HG02884 (cell line): ENCODE results near the gene NBR1.
"Not testable (repeated sequence)": the region's sequence is repeated elsewhere in the genome, so short reads cannot be mapped to it uniquely, and the experiment has no call there.

Experiments used
- ATAC-seq: cut with Tn5 transposase; IDR thresholded peaks from one replicate; pipeline ENCODE4 v1.9.1; 2021; ENCODE audit warnings: mild to moderate bottlenecking, moderate library complexity; ENCODE audit not compliant: unreplicated experiment

NBR1 gene, protein sequence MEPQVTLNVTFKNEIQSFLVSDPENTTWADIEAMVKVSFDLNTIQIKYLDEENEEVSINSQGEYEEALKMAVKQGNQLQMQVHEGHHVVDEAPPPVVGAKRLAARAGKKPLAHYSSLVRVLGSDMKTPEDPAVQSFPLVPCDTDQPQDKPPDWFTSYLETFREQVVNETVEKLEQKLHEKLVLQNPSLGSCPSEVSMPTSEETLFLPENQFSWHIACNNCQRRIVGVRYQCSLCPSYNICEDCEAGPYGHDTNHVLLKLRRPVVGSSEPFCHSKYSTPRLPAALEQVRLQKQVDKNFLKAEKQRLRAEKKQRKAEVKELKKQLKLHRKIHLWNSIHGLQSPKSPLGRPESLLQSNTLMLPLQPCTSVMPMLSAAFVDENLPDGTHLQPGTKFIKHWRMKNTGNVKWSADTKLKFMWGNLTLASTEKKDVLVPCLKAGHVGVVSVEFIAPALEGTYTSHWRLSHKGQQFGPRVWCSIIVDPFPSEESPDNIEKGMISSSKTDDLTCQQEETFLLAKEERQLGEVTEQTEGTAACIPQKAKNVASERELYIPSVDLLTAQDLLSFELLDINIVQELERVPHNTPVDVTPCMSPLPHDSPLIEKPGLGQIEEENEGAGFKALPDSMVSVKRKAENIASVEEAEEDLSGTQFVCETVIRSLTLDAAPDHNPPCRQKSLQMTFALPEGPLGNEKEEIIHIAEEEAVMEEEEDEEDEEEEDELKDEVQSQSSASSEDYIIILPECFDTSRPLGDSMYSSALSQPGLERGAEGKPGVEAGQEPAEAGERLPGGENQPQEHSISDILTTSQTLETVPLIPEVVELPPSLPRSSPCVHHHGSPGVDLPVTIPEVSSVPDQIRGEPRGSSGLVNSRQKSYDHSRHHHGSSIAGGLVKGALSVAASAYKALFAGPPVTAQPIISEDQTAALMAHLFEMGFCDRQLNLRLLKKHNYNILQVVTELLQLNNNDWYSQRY

DNA sequence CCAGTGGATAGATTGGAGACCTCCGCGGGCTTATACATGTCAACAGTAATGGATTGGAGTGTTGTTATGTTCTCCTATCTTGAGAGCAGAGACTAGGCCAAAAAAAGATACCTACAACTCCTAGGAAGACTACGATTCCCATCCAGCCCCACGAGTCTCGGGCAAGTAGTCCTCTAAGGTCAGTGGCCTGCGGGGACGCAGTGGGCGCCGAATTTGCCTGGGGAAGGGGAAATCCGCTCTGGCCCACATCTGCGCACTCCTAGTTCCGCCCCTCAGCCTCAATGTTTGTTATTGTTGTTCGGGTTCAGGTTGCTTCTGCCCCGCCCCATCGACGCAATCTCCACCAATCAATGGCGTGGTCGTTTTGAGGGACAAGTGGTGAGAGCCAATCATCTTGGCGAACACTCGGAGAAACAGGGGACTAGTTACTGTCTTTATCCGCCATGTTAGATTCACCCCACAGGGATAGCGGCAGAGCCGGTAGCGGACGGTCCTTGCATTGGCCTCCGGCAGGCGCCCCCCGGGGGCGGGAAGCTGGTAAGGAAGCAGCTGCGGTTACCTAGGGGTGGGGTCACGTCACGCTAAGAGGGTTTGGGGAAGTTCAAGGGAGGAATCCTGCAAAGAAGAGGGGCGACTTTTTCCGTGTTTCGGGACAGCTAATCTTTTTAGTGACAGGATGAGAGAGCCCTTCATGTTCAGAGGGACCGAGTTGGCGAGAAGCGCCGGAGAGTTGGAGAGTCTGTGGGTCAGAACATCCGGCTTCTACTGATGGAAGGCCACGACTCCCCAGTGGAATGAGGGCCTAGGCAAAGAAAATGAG lies at the start of gene NBR1:
Gene NBR1 (plus strand): TSS at position 449 of the 820 bp plus-strand sequence. CDS start 4,586 bp downstream, outside the sequence.
- ATAC-seq = peak; percentile 75

DNA sequence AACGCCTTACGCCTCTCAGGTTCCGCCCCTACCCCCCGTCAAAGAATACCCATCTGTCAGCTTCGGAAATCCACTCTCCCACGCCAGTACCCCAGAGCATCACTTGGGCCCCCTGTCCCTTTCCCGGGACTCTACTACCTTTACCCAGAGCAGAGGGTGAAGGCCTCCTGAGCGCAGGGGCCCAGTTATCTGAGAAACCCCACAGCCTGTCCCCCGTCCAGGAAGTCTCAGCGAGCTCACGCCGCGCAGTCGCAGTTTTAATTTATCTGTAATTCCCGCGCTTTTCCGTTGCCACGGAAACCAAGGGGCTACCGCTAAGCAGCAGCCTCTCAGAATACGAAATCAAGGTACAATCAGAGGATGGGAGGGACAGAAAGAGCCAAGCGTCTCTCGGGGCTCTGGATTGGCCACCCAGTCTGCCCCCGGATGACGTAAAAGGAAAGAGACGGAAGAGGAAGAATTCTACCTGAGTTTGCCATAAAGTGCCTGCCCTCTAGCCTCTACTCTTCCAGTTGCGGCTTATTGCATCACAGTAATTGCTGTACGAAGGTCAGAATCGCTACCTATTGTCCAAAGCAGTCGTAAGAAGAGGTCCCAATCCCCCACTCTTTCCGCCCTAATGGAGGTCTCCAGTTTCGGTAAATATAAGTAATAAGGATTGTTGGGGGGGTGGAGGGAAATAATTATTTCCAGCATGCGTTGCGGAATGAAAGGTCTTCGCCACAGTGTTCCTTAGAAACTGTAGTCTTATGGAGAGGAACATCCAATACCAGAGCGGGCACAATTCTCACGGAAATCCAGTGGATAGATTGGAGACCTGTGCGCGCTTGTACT lies 45.7 kb upstream of the NBR1 start, which contains the start of gene BRCA1:
Gene BRCA1 (minus strand): TSS at position 232 of the 834 bp plus-strand sequence. CDS start 1,268 bp downstream, outside the sequence.
- peak; percentile 90 for ATAC-seq

DNA sequence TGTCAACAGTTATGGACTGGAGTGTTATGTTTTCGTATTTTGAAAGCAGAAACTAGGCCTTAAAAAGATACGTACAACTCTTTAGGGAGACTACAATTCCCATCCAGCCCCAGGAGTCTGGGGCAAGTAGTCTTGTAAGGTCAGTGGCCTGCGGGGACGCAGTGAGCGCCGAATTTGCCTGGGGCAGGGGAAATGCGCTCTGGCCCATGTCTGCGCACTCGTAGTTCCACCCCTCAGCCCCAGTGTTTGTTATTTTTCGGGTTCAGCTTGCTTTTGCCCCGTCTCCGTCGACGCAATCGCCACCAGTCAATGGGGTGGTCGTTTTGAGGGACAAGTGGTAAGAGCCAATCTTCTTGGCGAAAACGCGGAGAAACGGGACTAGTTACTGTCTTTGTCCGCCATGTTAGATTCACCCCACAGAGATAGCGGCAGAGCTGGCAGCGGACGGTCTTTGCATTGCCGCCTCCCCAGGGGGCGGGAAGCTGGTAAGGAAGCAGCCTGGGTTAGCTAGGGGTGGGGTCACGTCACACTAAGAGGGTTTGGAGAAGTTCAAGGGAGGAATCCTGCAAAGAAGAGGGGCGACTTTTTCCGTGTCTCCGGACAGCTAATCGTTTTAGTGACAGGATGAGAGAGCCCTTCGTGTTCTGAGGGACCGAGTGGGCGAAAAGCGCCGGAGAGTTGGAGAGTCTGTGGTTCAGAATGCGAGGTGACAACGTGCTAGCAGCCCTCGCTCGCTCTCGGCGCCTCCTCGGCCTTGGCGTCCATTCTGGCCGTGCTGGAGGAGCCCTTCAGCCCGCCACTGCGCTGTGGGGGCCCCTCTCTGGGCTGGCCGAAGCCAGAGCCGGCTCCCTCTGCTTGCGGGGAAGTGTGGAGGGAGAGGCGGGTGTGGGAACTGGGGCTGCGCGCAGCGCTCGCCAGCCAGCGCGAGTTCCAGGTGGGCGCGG lies 44.8 kb upstream of the NBR1 start:
- no peak for ATAC-seq

DNA sequence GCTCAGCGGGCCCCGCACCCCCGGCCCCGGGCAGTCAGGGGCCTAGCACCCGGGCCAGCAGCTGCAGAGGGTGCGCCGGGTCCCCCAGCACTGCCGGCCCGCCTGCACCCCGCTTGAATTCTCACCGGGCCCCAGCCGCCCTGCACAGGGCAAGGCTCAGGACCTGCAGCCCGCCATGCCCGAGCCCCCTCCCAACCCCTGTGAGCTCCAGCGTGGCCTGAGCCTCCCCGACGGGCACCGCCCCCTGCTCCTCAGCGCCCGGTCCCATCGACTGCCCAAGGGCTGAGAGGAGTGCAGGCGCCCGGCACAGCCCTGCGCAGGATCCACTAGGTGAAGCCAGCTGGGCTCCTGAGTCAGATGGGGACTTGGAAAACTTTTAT lies 44.1 kb upstream of the NBR1 start:
- ATAC-seq = no peak

DNA sequence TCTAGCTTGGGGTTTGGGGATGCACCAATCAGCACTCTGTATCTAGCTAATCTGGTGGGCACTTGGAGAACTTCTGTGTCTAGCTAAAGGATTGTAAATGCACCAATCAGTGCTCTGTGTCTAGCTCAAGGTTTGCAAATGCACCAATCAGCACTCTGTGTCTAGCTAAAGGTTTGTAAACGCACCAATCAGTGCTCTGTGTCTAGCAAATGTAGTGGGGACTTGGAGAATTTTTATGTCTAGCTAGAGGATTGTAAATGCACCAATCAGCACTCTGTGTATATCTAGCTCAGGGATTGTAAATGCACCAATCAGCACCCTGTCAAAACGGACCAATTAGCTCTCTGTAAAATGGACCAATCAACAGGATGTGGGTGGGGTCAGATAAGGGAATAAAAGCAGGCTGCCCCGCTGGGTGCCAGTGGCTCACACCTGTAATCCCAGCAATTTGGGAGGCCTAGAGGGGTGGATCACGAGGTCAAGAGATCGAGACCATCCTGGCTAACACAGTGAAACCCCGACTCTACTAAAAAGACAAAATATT lies 43.6 kb upstream of the NBR1 start:
- ATAC-seq = not testable (repeated sequence)

DNA sequence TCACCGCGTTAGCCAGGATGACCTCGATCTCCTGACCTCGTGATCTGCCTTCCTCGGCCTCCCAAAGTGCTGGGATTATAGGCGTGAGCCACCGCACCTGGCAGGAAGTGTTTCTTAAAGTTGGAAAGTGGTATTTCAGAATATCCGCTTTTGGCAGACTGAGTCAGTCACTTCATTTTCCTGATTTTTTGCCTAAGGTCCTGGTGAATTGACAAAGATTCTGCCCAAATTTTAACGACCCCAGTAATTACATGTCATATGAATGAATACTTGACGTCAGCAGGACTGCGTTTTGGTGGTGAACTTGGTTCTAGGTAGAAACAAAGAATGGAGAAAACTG lies 41.4 kb upstream of the NBR1 start:
- no peak for ATAC-seq

DNA sequence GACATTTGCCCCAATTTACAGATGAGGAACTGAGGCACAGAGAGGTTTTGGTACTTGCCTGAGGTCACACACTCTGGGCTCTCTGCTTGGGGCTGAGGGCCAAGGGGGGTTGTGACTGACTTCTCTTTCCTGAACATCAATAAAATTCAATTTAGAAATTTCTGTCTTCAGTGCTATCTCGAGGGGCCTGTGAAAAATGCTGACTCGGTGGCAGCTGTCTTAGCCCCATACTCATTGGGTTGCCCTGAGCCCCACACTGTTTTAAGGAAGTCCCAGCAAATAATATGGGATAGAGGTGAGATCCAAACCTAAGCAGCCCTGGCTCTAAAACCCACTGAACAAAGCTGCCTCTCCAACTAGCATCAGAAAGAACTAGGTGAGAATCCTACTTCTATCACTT lies 38.9 kb upstream of the NBR1 start:
- ATAC-seq = no peak

DNA sequence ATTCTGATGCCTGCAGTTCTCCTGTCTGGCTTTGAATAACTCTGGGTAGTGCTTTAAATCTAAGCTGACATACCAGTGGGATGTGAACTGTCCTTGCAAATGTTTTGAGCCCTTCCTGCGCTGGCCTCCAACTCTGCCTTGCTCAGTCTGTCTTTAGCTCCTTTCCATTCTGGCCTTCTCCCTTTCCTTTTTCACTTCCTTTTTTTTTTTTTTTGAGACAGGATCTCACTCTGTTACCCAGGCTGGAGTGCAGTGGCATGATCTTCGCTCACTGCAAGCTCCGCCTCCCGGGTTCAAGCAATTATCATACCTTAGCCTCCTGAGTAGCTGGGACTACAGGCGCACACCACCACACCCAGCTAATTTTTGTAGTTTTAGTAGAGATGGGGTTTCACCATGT lies 37.6 kb upstream of the NBR1 start:
- ATAC-seq = not testable (repeated sequence)

DNA sequence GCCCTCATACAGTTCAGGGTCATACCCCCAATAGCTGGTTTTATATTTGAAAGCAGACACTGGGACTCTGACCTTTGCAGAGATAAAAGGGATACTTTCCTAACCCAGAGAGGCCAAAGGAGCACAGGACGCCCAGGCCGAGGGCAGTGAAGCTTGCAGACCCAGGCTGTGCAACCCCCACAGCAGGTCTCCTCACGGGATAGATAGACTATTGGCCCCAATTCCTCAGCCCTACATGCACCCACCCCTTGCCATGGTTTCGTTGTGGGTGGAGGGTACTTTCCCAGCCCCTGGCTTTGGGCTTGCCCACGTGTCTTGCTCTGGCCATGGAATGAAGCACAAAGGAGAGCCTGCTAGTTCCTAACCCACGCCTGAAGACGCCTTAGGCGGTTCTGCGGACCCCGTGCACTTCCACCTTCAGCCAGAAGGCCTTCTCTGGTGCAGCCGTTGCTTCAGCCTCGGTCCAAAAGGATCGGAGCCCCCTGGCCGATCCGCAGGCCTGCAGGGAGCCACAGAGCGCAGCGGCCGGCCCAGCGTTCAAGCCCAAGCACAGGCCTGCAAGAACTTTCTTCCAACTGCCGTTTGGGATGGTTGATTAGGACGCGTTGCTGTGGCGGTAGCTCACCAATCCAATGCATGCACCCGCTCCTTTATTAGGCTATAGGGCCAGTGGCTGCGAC lies 36.1 kb upstream of the NBR1 start:
- ATAC-seq = no peak

DNA sequence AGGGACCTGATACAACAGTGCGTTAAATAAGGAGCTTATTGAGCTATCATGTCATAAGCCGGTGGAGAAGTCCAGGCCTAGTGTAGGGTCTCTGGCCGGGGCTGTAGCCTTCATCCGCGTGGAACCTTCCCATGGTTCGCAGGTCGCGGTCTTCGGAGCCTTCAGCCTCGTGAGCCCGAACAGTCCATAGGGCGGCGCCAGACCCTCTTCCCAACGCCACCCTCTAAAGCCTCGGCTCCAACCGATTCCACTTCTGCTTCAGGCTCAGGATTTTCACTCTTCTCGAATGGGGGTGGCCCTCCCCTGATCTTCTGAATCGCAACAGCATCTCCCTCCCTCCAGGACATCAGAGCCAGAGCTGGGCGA lies 35.6 kb upstream of the NBR1 start:
- ATAC-seq = no peak

DNA sequence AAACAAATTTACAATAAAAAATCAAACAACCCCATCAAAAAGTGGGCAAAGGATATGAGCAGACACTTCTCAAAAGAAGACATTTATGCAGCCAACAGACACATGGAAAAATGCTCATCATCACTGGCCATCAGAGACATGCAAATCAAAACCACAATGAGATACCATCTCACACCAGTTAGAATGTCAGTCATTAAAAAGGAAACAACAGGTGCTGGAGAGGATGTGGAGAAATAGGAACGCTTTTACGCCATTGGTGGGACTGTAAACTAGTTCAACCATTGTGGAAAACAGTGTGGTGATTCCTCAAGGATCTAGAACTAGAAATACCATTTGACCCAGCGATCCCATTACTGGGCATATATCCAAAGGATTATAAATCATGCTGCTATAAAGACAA lies 34.4 kb upstream of the NBR1 start:
- not testable (repeated sequence) for ATAC-seq

DNA sequence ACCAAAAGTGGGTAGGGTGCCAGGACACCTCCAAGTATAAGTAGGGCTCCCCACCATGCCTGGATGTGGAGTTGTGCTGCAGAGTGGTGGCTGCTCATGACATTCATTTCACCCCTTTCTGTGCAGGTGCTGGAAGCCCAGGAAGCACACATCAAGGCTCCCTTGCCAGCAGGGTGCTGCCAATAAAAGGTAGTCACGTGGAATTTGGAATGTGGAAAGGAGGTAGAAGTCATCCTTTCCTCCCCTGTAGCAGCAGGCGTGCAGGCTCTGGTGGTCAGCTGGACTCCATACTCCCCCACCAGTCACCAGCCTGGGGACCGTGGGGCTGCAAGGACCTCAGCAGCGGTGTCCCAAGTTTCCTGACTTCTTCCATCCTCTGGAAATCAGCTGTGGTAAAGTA lies 32.5 kb upstream of the NBR1 start:
- ATAC-seq = not testable (repeated sequence)

DNA sequence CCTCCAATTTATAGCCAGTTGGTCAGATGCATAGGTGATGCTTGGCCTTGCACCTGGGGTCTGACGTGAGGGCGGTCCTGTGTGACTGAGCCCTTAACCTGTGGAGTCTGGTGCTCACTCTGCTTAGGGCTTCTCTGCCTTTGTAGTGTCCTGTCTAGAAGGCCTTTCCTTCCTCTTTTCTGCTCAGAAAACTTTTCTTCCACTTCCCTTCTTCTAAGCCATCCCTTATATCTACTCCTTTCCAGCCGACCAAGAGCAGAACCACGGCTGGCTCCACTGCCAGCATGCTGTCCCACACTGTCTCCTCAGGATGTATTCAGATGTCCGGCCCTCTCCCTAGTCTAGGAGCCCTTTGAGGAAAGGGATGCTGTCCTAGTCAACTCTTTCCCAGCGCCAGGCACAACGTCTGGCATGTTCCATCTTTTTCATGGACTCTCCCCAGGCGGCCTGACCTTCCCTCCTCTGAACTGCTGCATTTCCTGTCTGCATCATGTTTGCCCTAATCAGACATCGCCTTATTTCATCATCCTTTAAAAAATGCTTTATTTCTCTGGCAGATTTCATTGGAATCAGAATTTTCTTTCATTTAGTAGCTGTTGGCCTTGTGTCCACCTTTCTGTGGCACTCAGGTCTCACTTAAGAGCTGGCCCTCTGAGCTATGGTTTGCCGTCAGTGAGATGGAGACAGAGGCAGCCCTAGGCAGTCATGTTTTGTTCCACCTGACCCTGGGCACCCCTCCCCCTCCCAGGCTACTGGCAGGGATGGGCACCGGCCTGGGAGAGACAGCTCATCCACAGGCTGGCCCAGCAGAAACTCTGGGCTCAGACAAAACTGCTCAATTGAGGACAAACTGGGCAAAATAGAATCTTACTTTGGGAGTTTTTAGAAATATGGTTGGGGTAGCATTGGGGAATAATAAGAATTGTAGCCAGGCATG lies 30.4 kb upstream of the NBR1 start:
- ATAC-seq = no peak

DNA sequence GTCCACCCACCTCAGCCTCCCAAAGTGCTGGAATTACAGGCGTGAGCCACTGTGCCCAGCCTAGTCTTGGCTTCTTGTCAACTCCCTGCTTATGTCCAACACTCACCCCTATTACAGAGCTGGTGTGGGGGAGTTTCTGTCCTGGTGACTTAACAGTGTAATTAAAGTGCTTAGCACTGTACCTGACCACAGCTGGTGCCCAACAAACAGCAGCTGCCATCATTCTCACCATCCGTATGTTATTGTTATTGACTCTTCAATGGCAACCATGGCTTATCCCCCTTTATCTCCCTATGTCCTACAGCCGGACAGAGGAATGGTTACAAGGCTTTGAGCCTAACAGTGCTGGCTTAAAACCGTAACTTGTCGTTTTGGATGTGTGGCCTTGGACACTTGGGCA lies 28.9 kb upstream of the NBR1 start:
- ATAC-seq = no peak

DNA sequence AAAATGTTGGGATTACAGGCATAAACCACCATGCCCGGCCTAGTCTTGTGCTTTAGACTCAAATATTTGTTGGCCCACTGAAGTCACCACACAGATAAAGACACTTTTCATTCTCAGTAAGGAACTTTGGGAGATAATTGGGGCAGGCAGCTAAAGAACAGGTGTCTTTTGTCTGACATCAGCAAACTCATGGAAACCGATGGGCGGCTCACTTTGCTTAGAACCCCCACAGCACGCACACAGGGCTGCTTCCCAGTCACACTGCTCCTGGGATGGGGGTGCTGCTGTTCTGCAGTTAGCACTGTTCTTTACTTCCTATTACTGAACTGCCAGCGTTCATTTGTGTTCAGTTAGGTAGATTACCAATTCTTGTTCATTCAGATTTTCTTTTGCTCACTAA lies 27.8 kb upstream of the NBR1 start:
- ATAC-seq = no peak

DNA sequence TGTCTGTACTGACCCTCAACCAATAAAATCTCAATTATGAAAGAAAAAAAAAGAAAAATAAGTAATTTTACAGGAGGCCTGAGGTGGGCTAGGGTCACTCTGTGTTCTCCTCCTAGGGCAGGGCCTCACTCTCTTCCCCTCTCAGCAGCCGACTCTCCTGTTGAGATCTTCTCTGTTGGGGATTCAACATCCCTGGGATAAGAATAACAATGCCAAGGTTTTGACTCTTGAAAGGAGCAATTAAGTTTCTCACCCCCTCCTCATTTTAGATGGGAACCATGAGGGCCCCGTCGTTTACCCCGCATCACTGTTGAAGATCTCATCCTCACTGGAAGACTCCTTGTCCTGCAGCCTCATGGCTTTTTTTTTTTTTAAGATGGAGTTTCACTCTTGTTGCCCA lies 24.4 kb upstream of the NBR1 start:
- no peak for ATAC-seq

DNA sequence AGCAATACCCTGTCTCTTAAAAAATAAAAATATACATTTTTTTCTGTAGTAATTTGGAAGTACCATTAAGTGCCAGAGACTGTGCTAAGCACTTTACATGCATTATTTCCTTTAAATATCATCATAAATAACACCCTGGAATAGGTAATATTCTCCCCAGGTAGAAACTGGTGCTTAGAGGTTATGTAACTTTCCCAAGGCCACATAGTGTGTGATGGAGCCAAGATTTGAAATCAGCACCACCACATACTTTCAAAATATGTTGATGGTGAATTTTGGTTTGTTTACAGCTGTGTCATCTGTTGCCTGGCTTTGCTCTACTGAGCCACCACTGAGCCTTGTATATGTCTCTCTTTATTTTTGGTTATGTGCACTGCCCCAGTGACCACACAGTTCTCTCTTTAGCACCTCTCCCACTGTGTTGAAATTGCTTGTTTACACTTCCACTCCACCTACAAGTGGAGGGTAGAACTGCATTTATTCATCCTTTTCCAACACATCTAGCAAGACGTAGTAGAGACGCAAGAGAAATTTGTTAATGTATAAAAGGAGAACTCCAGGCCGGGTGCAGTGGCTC lies 19.0 kb upstream of the NBR1 start:
- ATAC-seq = no peak
